Activated CD8-positive, alpha-beta memory T cell treated with anti-CD3 and anti-CD28 coated beads for 24 hours (primary cell): ENCODE data around the gene CWH43.
A peak's percentile ranks its signal among the peaks of the same experiment; 100 is the strongest.
"Not testable (repeated sequence)": the region's sequence is repeated elsewhere in the genome, so short reads cannot be mapped to it uniquely, and the experiment has no call there.

Experiments
- DNase-seq: peaks from one replicate; pipeline ENCODE4 v3.0.0-alpha.2; 2020

The CWH43 gene

DNA sequence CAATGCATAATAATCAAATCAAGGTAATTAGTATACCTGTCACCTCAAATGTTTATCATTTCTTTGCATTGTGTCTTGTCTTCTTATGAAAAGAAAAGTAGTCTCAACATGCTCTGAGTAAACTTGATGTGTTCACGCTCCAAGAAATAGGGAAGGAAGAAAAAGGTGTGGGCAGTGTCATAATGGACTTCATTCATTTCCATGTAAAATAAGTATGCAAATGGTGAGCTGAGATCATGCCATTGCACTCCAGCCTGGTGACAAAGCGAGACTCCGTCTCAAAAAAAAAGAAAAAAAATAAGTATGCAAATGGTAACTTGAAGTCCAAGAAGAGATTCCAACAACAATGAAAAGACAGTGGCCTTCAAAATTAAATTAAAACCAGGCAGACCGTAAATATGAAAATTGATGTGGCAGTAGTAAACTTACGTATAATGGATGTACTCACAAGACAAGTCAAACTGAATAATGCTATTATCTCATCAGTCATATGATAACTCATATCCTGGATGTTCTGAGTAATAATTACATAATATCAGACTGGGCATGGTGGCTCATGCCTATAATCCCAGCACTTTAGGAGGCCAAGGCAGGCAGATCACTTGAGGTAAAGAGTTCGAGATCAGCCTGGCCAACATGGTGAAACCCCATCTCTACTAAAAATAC is 6.0 kb upstream of the CWH43 start:
- DNase-seq: no peak

GRCh38 chr4:48984005-48984404 is 2.1 kb upstream of the CWH43 start:
- not testable (repeated sequence) for DNase-seq

DNA sequence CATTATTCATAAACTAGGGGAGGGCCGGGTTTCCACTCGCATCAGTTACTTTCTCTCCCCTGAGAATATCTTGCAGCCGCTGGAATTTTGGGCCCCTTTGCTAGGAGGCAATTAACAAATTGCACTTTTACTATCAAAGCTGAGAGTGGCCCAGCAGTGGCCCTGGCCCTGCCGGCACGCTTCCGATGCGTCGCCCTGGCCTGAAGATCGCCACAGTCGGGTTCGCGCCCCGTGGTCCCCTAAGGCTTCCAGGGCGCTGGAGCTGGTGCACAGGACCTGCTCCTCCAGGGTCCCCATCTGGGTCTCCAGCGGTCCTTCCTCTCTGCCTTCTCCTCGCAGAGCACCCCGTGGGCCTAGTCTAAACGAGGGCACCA is 486 bp upstream of the CWH43 start:
- DNase-seq: no peak

GRCh38 chr4:48986654-48987164 is 634 bp downstream of the CWH43 start:
- no peak for DNase-seq

GRCh38 chr4:48989461-48990203 is 3.6 kb downstream of the CWH43 start:
- DNase-seq: no peak

DNA sequence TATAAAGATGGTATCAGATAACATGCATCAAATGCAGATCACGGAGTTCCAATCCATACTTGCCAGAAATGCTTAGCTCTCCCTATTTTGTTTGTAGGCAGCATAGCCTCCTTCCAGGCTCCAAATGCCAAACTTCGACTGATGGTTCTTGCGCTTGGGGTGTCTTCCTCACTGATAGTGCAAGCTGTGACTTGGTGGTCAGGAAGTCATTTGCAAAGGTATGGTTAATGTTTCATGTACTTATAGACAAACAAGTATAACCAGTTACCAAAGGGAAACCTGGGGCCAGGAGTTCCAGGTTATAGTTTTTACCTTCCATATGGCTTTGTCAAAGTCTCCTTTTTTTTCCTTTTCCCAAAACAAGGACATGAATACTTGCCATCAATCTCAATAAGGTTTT is 5.3 kb downstream of the CWH43 start:
- DNase-seq: no peak

GRCh38 chr4:48997962-48998361 is 11.9 kb downstream of the CWH43 start:
- no peak for DNase-seq

GRCh38 chr4:48998440-48998839 is 12.4 kb downstream of the CWH43 start:
- no peak for DNase-seq

- no peak for DNase-seq
Measured at GRCh38 chr4:49000806-49001205, 14.7 kb downstream of the CWH43 start.

DNA sequence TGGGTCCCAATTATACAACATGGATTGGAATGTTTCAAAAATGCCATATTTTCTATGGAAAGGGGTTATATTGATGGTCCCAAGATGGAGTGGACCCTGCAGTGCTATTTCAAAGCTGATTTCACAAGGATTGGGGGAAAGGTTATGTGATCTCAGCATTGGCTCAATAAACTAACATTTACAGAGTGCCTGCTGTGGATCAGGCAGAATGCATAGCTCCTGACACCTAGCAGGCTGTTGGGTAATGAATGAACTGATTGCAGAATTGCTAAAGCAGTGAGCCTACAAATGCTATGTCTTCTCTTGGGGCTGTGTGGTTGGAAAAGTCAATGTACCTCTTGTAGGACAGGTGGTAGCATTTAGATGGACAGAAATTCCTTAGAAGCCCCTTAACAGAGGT is 16.9 kb downstream of the CWH43 start:
- DNase-seq: no peak

DNA sequence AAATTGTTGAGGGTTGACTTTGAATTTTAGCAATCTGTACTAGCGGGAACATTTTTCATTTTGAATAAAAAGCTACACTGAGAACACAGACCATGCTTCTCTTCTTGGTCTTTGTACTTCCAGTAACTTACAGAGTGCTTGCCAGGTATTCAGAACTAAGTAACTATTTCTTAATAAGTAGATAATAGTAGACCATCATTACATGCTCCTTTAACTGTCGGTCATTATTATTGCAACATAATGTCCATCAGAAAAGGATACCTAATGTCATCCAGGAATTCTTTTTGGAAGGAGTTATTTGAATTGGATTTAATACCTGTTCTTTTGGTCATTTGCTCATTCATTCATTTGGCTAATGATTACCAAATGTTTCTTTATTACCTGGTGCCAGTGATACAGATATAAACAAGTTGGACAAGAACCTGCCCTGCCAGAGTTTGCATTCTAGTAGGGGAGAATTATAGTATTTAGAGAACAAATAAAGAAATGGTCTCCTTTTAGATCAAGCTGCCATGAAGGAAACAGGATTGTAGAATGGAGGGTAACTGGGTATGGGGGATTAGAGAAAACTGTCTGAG is 32.7 kb downstream of the CWH43 start:
- DNase-seq: no peak

- no peak for DNase-seq
Measured at GRCh38 chr4:49032440-49033161, 46.5 kb downstream of the CWH43 start.

DNA sequence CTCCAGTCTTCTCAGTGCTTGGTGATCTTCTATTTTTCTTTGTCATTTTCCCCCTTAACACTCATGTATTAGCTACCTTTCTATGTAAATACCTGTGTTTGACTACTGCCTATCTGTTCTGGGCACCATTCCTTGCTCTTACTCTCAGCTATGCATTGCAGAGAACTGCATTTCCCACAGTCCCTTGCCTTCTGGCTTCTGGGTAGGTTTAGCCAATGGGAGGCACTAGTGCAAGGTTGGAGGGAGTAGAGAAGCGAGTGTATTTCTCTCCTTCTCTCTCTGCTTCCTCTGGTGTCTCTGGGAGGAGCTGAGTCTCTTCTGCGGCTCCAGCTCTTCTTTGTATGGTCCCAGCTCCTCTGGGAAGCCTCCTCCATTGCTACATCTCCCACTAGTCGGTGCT is 50.5 kb downstream of the CWH43 start:
- no peak for DNase-seq

- no peak for DNase-seq
Measured at GRCh38 chr4:49044270-49044669, 58.2 kb downstream of the CWH43 start.

- DNase-seq: no peak
Measured at GRCh38 chr4:49058306-49058705, 72.2 kb downstream of the CWH43 start.

- no peak for DNase-seq
Measured at GRCh38 chr4:49063670-49064069, 77.6 kb downstream of the CWH43 start.

GRCh38 chr4:49072196-49072595 is 86.1 kb downstream of the CWH43 start:
- DNase-seq: not testable (repeated sequence)

GRCh38 chr4:49091883-49092282 is 105.8 kb downstream of the CWH43 start:
- DNase-seq: not testable (repeated sequence)

- not testable (repeated sequence) for DNase-seq
Measured at GRCh38 chr4:49092608-49093135, 106.6 kb downstream of the CWH43 start.

GRCh38 chr4:49096215-49096614 is 110.1 kb downstream of the CWH43 start:
- not testable (repeated sequence) for DNase-seq

GRCh38 chr4:49096627-49097026 is 110.6 kb downstream of the CWH43 start:
- DNase-seq: not testable (repeated sequence)

DNA sequence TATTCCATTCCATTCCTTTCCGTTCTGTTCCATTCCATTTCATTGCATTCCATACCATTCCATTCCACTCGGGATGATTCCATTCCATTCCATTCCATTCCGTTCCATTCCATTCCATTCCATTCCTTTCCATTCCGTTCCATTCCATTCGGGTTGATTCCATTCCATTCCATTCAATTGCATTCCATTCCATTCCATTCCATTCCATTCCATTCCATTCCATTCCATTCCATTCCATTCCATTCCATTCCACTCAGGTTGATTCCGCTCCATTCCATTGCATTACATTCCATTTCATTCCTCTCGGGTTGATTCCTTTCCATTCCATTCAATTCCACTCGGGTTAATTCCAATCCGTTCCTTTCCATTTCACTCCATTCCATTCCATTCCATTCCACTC is 111.0 kb downstream of the CWH43 start:
- DNase-seq: not testable (repeated sequence)

- peak; percentile 54 for DNase-seq
Measured at GRCh38 chr4:49097505-49097904, 111.4 kb downstream of the CWH43 start.
